A549 (cell line): ENCODE measurements around the gene NEK7. TPM values are rescaled to one million over a fixed set of nuclear protein-coding genes. Genes with fewer than 3 reads are reported as not detected.

ENCODE experiments used
- ATAC-seq, 2 experiments: fragments of 200-7000 bp in 1 of 2; fragments of >200 bp in 1 of 2; cut with Nextera tagmentation in 1 of 2; cut with Tn5 transposase in 1 of 2; 3 replicates each; pipeline versions ENCODE4 v1.8.0 to v1.9.1; 2018 to 2020; ENCODE audit warnings: mild to moderate bottlenecking in 1 of 2, moderate library complexity in 1 of 2
- CTCF ChIA-PET: fragments of 300-600 bp; sonication (Branson Sonifier 250); formaldehyde crosslinking; extraction: SDS; loops from one replicate; lab custom pipeline; 2021; ENCODE audit warnings: antibody characterized with exemption, inconsistent platforms; lab: Yijun Ruan, JAX
- POLR2A ChIA-PET: fragments of 350-600 bp; formaldehyde crosslinking; extraction: SDS; loops from one replicate; lab custom pipeline; 2021; ENCODE audit warnings: antibody characterized with exemption, inconsistent platforms; lab: Yijun Ruan, JAX
- DNase-seq, 2 experiments: peaks; one replicate each; pipeline versions ENCODE4 v3.0.0 to v3.0.0-alpha.2; 2011 to 2016; ENCODE audit warnings: low read depth in 1 of 2, low spot score in 1 of 2
- FAIRE-seq: peaks from 2 replicates; lab custom pipeline; 2011; peaks lifted over from hg19 to GRCh38; lab: Jason Lieb, UNC
- H3K27ac ChIP-seq, 2 experiments: fragments of >200 bp; sonication (Bioruptor Twin); formaldehyde crosslinking; 3 replicates each; pipeline ENCODE4 v1.5.1; 2016 to 2017
- H3K4me1 ChIP-seq: fragments of >200 bp; sonication (Bioruptor Twin); formaldehyde crosslinking; 3 replicates; pipeline ENCODE4 v1.6.1; 2016
- H3K4me2 ChIP-seq: fragments of >200 bp; sonication (Bioruptor Twin); formaldehyde crosslinking; 3 replicates; pipeline ENCODE4 v1.6.1; 2016
- H3K4me3 ChIP-seq: fragments of >200 bp; sonication (Bioruptor Twin); formaldehyde crosslinking; 3 replicates; pipeline ENCODE4 v1.5.1; 2016
- H3K9me3 ChIP-seq: fragments of >200 bp; sonication (Bioruptor Twin); formaldehyde crosslinking; 3 replicates; pipeline ENCODE4 v1.6.1; 2016
- BCL3 ChIP-seq: fragments of >200 bp; sonication (Bioruptor Twin); formaldehyde crosslinking; IDR thresholded peaks from 3 replicates; pipeline ENCODE4 v1.6.1; 2016
- BHLHE40 ChIP-seq: IDR thresholded peaks from 2 replicates; pipeline ENCODE4 v1.6.1; 2012; ENCODE audit warnings: low read depth, low read length, inconsistent platforms
- CBX8 ChIP-seq: fragments of 200-600 bp; sonication (generic); IDR thresholded peaks from 2 replicates; pipeline ENCODE4 v1.6.1; 2016
- EP300 ChIP-seq, 2 experiments: fragments of >200 bp; sonication (Bioruptor Twin); formaldehyde crosslinking; IDR thresholded peaks; 2 replicates in 1 of 2; 3 replicates in 1 of 2; pipeline ENCODE4 v1.6.1; 2016 to 2017
- GATA3 ChIP-seq: IDR thresholded peaks from 2 replicates; pipeline ENCODE4 v1.6.1; 2012; ENCODE audit warnings: borderline replicate concordance
- HDAC2 ChIP-seq: fragments of 200-600 bp; sonication (generic); IDR thresholded peaks from 2 replicates; pipeline ENCODE4 v1.6.1; 2016
- HEYL ChIP-seq: fragments of 250-450 bp; sonication (Bioruptor Pico); IDR thresholded peaks from 2 replicates; pipeline ENCODE4 v1.8.0; 2021; ENCODE audit warnings: mild to moderate bottlenecking, moderate library complexity
- HOXA7 ChIP-seq: fragments of 250-450 bp; sonication (Bioruptor Pico); IDR thresholded peaks from 2 replicates; pipeline ENCODE4 v1.5.0; 2020; ENCODE audit warnings: mild to moderate bottlenecking, moderate library complexity
- HOXB13 ChIP-seq: fragments of 250-450 bp; sonication (Bioruptor Pico); IDR thresholded peaks from 2 replicates; pipeline ENCODE4 v1.5.0; 2020; ENCODE audit warnings: low read depth, mild to moderate bottlenecking, moderate library complexity
- HOXB5 ChIP-seq: fragments of 250-450 bp; sonication (Bioruptor Pico); IDR thresholded peaks from 2 replicates; pipeline ENCODE4 v1.5.0; 2020; ENCODE audit warnings: mild to moderate bottlenecking, moderate library complexity
- JUN ChIP-seq, 2 experiments: fragments of >200 bp; sonication (Bioruptor Twin); formaldehyde crosslinking; IDR thresholded peaks; 2 replicates in 1 of 2; 3 replicates in 1 of 2; pipeline ENCODE4 v1.6.1; 2016 to 2017
- JUNB ChIP-seq: fragments of >200 bp; sonication (Bioruptor Twin); formaldehyde crosslinking; IDR thresholded peaks from 2 replicates; pipeline ENCODE4 v1.6.1; 2016
- KDM5A ChIP-seq: fragments of 200-600 bp; sonication (generic); IDR thresholded peaks from 2 replicates; pipeline ENCODE4 v1.6.1; 2016; ENCODE audit warnings: antibody characterized with exemption, mild to moderate bottlenecking
- MAFK ChIP-seq: fragments of 450-650 bp; IDR thresholded peaks from 2 replicates; pipeline ENCODE4 v1.6.1; 2014; ENCODE audit not compliant: partially characterized antibody
- MAZ ChIP-seq: fragments of 150-350 bp; IDR thresholded peaks from 2 replicates; pipeline ENCODE4 v1.6.1; 2014; ENCODE audit warnings: antibody characterized with exemption, low read depth, low read length, borderline replicate concordance
- NFE2L2 ChIP-seq: fragments of 150-350 bp; conservative IDR thresholded peaks from 2 replicates; pipeline ENCODE4 v1.6.1; 2014; ENCODE audit warnings: low read length
- NR3C1 ChIP-seq: fragments of >200 bp; sonication (Bioruptor Twin); formaldehyde crosslinking; IDR thresholded peaks from 3 replicates; pipeline ENCODE4 v1.6.1; 2017
- POLR2A ChIP-seq: IDR thresholded peaks from 2 replicates; pipeline ENCODE4 v1.6.1; 2012; ENCODE audit warnings: mild to moderate bottlenecking, low read length
- RCOR1 ChIP-seq: fragments of 150-350 bp; IDR thresholded peaks from 2 replicates; pipeline ENCODE4 v1.6.1; 2014; ENCODE audit warnings: antibody characterized with exemption, low read length, low read depth
- RFX5 ChIP-seq: fragments of 450-650 bp; IDR thresholded peaks from 2 replicates; pipeline ENCODE4 v1.7.1; 2014; ENCODE audit warnings: antibody characterized with exemption, mild to moderate bottlenecking, moderate library complexity
- RNF2 ChIP-seq: fragments of 200-600 bp; sonication (generic); IDR thresholded peaks from 2 replicates; pipeline ENCODE4 v1.6.1; 2016; ENCODE audit warnings: low read depth, mild to moderate bottlenecking, antibody characterized with exemption, moderate library complexity, borderline replicate concordance
- SREBF2 ChIP-seq: fragments of 450-650 bp; IDR thresholded peaks from 2 replicates; pipeline ENCODE4 v1.6.1; 2014; ENCODE audit warnings: mild to moderate bottlenecking, moderate library complexity
- TP53 ChIP-seq: fragments of 250-450 bp; sonication (Bioruptor Pico); IDR thresholded peaks from 2 replicates; pipeline ENCODE4 v1.5.0; 2021; ENCODE audit warnings: mild to moderate bottlenecking, moderate library complexity
- USF2 ChIP-seq: fragments of 450-650 bp; IDR thresholded peaks from 2 replicates; pipeline ENCODE4 v1.6.1; 2014; ENCODE audit warnings: antibody characterized with exemption
- ZFP36 ChIP-seq: fragments of 450-650 bp; IDR thresholded peaks from 2 replicates; pipeline ENCODE4 v1.6.1; 2014; ENCODE audit warnings: borderline replicate concordance; ENCODE audit not compliant: partially characterized antibody
- ZNF302 ChIP-seq: fragments of 250-450 bp; sonication (Bioruptor Pico); IDR thresholded peaks from 2 replicates; pipeline ENCODE4 v1.9.0; 2021; ENCODE audit warnings: inconsistent platforms, mild to moderate bottlenecking, moderate library complexity
- ZSCAN20 ChIP-seq: fragments of 250-450 bp; sonication (Bioruptor Pico); IDR thresholded peaks from 2 replicates; pipeline ENCODE4 v1.8.0; 2022; ENCODE audit warnings: mild to moderate bottlenecking, moderate library complexity
- WGBS: methylation state at CpG from one replicate; pipeline ENCODE4 v1.1.6; 2017; ENCODE audit errors: missing lambda C conversion rate; 5-methylcytosine and 5-hydroxymethylcytosine counted together
- polyA plus RNA-seq, 4 experiments: library from polyadenylated mRNA; depleted of rRNA in 3 of 4; stranded (reverse); fragments of >200 nt; fragmentation: RNase III in 1 of 4; extraction: RNeasy Plus Mini Kit Qiagen cat#74134 plus additional on column Dnase treatment in 1 of 4; gene quantifications; 2 replicates in 3 of 4; 3 replicates in 1 of 4; pipeline ENCODE4 v1.2.3, GENCODE V29; 2011 to 2017
- TF ChIP-seq, protein P1 (sequence below): fragments of 200-600 bp; sonication (generic); IDR thresholded peaks from 2 replicates; pipeline ENCODE4 v1.6.1; 2016; ENCODE audit warnings: antibody characterized with exemption, mild to moderate bottlenecking, moderate library complexity
- TF ChIP-seq, protein P2 (sequence below): IDR thresholded peaks from 2 replicates; pipeline ENCODE4 v1.6.1; 2012

NEK7 gene
- polyA plus RNA-seq, 2 of the 4 experiments (the other 2 are of a cell fraction) = 15.9 to 62.9 TPM

- peaks cover 20% of the 10 kb centered on the region for H3K4me1 ChIP-seq
- no peak for FAIRE-seq
- no peak overlapping the region for H3K4me3 ChIP-seq
- ATAC-seq = peak in 1 of 2 experiments; percentile 53; a peak in 3 of 6 replicates
- no peaks in the 10 kb centered on the region for H3K9me3 ChIP-seq
- ChIA-PET POLR2A (no interaction called here), CTCF (interaction anchor here (1.6 kb wide), 1 partner anchor 21 kb away, joined by 3 read pairs; no protein-coding TSS in a partner anchor)
- TF ChIP-seq CBX8 (no peak), JUNB (no peak), HOXB13 (CRISPR knock-in tag) (no peak), HOXB5 (CRISPR knock-in tag) (no peak)
- H3K27ac ChIP-seq = 0 out of 6 replicates have a peak overlapping the region, but pooled peaks of 1 of the 2 experiments have one; percentile 36
- 39% methylated on average over 1 of the region's 1 CpG for WGBS
- no peak overlapping the region for H3K4me2 ChIP-seq
- no peak for DNase-seq
Measured at GRCh38 chr1:198253668-198254067, 96.9 kb downstream of the NEK7 start.

DNA sequence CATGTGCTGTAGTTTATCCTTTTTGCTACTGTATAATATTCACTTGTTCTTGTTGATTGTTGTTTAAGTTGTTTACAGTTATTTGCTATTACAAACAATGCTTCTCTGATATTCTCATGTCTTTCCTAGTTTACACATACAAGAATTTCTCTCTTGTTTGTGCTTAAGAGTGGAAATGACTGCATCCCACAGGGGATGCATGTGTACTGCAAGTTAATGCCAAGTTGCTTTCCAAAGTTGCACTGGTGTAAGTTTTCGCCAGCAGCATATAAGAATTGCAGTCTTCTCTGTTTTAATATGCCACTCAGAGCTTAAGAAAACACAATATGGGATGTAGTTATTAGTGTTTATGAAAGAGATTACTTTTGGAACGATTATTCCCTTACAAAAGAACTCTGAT lies 97.7 kb downstream of the NEK7 start:
- WGBS = 73% methylated on average over 2 of the region's 2 CpGs
- no peak for DNase-seq
- no peak overlapping the region for H3K4me2 ChIP-seq
- no peak overlapping the region for H3K27ac ChIP-seq
- CTCF ChIA-PET = interaction anchor here (0.6 to 1.6 kb wide), 2 partner anchors 21 to 1114 kb away, joined by 3 read pairs; no protein-coding TSS in a partner anchor
- no peak for TF ChIP-seq ZSCAN20 (CRISPR knock-in tag)
- TF ChIP-seq EP300 (IDR thresholded peaks at IDR 0.05) = no peak
- no peak for TF ChIP-seq NR3C1
- no peak for TF ChIP-seq BHLHE40
- no peak for TF ChIP-seq TP53 (CRISPR knock-in tag)
- TF ChIP-seq ZFP36 = no peak
- no peak for TF ChIP-seq MAZ
- TF ChIP-seq HDAC2 = no peak
- no peak for TF ChIP-seq NFE2L2
- no peak for TF ChIP-seq POLR2A
- TF ChIP-seq, protein P1, sequence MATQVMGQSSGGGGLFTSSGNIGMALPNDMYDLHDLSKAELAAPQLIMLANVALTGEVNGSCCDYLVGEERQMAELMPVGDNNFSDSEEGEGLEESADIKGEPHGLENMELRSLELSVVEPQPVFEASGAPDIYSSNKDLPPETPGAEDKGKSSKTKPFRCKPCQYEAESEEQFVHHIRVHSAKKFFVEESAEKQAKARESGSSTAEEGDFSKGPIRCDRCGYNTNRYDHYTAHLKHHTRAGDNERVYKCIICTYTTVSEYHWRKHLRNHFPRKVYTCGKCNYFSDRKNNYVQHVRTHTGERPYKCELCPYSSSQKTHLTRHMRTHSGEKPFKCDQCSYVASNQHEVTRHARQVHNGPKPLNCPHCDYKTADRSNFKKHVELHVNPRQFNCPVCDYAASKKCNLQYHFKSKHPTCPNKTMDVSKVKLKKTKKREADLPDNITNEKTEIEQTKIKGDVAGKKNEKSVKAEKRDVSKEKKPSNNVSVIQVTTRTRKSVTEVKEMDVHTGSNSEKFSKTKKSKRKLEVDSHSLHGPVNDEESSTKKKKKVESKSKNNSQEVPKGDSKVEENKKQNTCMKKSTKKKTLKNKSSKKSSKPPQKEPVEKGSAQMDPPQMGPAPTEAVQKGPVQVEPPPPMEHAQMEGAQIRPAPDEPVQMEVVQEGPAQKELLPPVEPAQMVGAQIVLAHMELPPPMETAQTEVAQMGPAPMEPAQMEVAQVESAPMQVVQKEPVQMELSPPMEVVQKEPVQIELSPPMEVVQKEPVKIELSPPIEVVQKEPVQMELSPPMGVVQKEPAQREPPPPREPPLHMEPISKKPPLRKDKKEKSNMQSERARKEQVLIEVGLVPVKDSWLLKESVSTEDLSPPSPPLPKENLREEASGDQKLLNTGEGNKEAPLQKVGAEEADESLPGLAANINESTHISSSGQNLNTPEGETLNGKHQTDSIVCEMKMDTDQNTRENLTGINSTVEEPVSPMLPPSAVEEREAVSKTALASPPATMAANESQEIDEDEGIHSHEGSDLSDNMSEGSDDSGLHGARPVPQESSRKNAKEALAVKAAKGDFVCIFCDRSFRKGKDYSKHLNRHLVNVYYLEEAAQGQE = no peak
- TF ChIP-seq HOXB5 (CRISPR knock-in tag) = no peak
- TF ChIP-seq CBX8 = no peak
- TF ChIP-seq JUN (IDR thresholded peaks at IDR 0.05) = no peak
- TF ChIP-seq SREBF2 = no peak
- TF ChIP-seq HOXA7 (CRISPR knock-in tag) = no peak
- TF ChIP-seq HOXB13 (CRISPR knock-in tag) = no peak
- no peak for TF ChIP-seq MAFK
- TF ChIP-seq RNF2 = no peak
- H3K9me3 ChIP-seq = no peaks in the 10 kb centered on the region
- POLR2A ChIA-PET = no interaction called here
- ATAC-seq = 0 out of 6 replicates have a peak, but pooled peaks of 1 of the 2 experiments have one; percentile 38
- no peak for FAIRE-seq
- H3K4me1 ChIP-seq = peaks cover 28% of the 10 kb centered on the region
- no peak overlapping the region for H3K4me3 ChIP-seq

GRCh38 chr1:198254948-198255347 lies 98.2 kb downstream of the NEK7 start:
- H3K4me3 ChIP-seq = no peak overlapping the region
- TF ChIP-seq ZNF302 (CRISPR knock-in tag) = no peak
- no peak for TF ChIP-seq RCOR1
- TF ChIP-seq MAZ = no peak
- TF ChIP-seq GATA3 = no peak
- TF ChIP-seq CBX8 = no peak
- no peak for TF ChIP-seq HOXB5 (CRISPR knock-in tag)
- TF ChIP-seq, protein P2, sequence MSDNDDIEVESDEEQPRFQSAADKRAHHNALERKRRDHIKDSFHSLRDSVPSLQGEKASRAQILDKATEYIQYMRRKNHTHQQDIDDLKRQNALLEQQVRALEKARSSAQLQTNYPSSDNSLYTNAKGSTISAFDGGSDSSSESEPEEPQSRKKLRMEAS = no peak
- no peak for TF ChIP-seq ZSCAN20 (CRISPR knock-in tag)
- TF ChIP-seq HOXB13 (CRISPR knock-in tag) = no peak
- no peak for TF ChIP-seq RFX5
- no peak for TF ChIP-seq KDM5A
- no peak for TF ChIP-seq ZFP36
- no peak for TF ChIP-seq NFE2L2
- no peak for TF ChIP-seq BCL3
- TF ChIP-seq HEYL (CRISPR knock-in tag) = no peak
- TF ChIP-seq USF2 = no peak
- no peak for TF ChIP-seq JUNB
- no peaks in the 10 kb centered on the region for H3K9me3 ChIP-seq
- 89% methylated on average over 1 of the region's 1 CpG for WGBS
- DNase-seq = no peak
- H3K4me2 ChIP-seq = no peak overlapping the region
- ChIA-PET POLR2A (no interaction called here), CTCF (interaction anchor here (0.6 kb wide), 1 partner anchor 1114 kb away, joined by 3 read pairs; no protein-coding TSS in a partner anchor)
- no peak for ATAC-seq
- no peak overlapping the region for H3K27ac ChIP-seq
- H3K4me1 ChIP-seq = peaks cover 33% of the 10 kb centered on the region
- no peak for FAIRE-seq
